ENCODE results near the gene FZD8.

- no peak for TF ChIP-seq TAF1 (IDR thresholded peaks at IDR 0.05; ENCODE audit: low read depth)
- no peak for TF ChIP-seq MAX (IDR thresholded peaks at IDR 0.05)
- no peak for TF ChIP-seq YY1 (IDR thresholded peaks at IDR 0.05; ENCODE audit: low read depth)
- TF ChIP-seq CEBPB (IDR thresholded peaks at IDR 0.05) = no peak
- no peak for TF ChIP-seq CREB1 (IDR thresholded peaks at IDR 0.05; ENCODE audit: low read depth)
- TF ChIP-seq ZBTB7A (IDR thresholded peaks at IDR 0.05; ENCODE audit: low read depth) = no peak
- no peak for TF ChIP-seq EP300 (IDR thresholded peaks at IDR 0.05; ENCODE audit: borderline replicate concordance)
- TF ChIP-seq NFIC (IDR thresholded peaks at IDR 0.05) = no peak
Observed at GRCh38 chr10:35667971-35668370, 25.9 kb upstream of the FZD8 start.

Data from Ishikawa (cell line).